GM12873 (cell line): ENCODE data around the gene PLEKHA8.

ENCODE experiments used
- TF ChIP-seq, protein P1 (sequence below): IDR thresholded peaks from 2 replicates; pipeline ENCODE4 v1.5.1; 2012; ENCODE audit warnings: low read depth, mild to moderate bottlenecking, moderate library complexity, low read length, control low read depth; ENCODE audit not compliant: insufficient read depth; ENCODE audit errors: missing control alignments

PLEKHA8 gene, protein sequence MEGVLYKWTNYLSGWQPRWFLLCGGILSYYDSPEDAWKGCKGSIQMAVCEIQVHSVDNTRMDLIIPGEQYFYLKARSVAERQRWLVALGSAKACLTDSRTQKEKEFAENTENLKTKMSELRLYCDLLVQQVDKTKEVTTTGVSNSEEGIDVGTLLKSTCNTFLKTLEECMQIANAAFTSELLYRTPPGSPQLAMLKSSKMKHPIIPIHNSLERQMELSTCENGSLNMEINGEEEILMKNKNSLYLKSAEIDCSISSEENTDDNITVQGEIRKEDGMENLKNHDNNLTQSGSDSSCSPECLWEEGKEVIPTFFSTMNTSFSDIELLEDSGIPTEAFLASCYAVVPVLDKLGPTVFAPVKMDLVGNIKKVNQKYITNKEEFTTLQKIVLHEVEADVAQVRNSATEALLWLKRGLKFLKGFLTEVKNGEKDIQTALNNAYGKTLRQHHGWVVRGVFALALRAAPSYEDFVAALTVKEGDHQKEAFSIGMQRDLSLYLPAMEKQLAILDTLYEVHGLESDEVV

DNA sequence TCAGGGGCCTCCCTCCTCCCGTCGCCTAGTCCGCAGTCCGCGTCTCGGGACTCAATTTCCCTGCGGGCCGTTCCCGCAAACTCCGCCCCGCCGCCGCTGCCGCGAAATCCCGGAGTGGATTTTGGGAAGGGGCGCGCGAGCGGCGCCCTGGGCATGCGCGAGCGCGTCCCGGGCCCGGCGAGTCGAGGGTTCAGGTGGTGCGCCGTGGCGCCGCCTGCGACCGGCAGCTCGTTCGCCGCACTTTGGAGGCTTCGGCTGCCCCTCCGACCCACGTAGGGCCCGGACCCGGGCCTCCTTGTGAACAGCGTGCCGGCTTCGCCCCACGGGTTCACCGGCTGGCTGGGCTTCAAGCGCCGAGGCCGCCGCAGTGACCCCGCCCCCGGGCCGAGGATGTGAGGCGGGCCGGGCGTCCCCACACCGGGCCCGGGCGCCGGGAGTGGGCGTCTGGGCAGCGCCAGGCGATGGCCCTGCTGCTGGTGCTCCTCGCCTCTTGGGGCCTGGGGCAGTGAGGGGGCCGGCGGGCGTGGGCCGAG is at the start of gene PLEKHA8:
Gene PLEKHA8 (plus strand): TSS at position 197 of the 533 bp plus-strand sequence. CDS start 351 bp downstream, outside the sequence.
- TF ChIP-seq, protein P1, sequence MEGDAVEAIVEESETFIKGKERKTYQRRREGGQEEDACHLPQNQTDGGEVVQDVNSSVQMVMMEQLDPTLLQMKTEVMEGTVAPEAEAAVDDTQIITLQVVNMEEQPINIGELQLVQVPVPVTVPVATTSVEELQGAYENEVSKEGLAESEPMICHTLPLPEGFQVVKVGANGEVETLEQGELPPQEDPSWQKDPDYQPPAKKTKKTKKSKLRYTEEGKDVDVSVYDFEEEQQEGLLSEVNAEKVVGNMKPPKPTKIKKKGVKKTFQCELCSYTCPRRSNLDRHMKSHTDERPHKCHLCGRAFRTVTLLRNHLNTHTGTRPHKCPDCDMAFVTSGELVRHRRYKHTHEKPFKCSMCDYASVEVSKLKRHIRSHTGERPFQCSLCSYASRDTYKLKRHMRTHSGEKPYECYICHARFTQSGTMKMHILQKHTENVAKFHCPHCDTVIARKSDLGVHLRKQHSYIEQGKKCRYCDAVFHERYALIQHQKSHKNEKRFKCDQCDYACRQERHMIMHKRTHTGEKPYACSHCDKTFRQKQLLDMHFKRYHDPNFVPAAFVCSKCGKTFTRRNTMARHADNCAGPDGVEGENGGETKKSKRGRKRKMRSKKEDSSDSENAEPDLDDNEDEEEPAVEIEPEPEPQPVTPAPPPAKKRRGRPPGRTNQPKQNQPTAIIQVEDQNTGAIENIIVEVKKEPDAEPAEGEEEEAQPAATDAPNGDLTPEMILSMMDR, result no peak

DNA sequence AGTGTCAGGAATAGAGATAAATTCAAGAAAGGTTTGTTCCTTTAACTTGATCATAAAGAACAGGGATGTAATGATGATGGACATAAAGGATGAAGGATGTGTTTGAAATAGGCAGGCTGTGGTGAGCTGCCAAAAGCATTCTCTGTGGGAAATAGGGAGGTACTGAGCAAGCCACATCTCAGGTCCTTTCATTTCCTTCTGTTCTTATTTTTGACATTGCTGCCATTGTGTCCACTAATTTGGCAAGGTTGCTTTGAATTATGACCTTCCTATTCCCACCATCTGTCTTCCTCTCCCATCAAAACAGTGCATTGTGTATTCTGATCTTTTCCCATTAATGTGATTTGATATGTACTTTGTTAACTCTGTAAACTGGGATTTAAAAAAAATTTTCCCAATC is 48.1 kb upstream of the PLEKHA8 start:
- TF ChIP-seq, protein P1, result no peak

DNA sequence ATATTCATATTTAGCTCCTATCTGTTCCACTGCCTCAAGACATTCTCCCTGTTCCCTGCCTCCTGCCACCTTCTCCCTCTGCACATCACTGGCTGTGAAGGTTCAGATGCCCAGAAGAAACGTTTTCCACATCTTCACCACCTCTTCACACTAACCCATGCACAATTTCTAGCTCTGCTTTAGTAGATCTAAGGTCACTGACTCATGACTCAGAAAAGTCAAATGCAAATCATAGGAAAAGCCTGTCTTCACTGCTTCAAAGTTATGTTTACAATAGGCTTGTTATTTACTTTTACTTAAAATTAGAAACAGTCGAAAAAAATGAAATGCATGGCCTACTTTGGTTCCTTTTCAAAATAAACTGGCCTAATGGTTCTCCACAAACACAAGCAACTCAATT is 41.1 kb upstream of the PLEKHA8 start:
- TF ChIP-seq, protein P1, result no peak

DNA sequence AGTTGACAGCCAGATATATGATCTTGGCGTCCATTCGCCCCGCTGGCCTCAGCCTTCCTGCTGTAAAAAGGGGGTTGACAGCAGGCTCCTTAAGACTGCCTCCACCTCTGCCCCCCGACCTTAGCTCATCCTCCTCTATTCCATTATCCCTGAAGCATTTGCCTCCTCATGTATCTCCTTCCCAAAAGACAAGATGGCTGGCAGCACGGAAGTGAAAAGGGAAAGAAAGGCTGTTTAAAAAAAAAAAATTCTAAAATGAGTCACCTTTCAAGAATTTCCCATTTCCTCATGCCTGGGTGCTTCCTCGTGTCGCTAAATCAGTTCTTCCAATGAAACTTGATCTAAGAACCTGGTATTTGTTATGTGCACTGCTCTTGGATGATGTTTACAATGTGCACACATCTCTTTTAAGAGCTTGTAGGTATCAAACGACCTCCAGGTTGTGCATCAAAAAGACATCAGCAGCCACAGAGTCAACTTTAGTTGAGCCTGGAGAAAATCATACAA is 40.3 kb upstream of the PLEKHA8 start:
- TF ChIP-seq, protein P1, result no peak

DNA sequence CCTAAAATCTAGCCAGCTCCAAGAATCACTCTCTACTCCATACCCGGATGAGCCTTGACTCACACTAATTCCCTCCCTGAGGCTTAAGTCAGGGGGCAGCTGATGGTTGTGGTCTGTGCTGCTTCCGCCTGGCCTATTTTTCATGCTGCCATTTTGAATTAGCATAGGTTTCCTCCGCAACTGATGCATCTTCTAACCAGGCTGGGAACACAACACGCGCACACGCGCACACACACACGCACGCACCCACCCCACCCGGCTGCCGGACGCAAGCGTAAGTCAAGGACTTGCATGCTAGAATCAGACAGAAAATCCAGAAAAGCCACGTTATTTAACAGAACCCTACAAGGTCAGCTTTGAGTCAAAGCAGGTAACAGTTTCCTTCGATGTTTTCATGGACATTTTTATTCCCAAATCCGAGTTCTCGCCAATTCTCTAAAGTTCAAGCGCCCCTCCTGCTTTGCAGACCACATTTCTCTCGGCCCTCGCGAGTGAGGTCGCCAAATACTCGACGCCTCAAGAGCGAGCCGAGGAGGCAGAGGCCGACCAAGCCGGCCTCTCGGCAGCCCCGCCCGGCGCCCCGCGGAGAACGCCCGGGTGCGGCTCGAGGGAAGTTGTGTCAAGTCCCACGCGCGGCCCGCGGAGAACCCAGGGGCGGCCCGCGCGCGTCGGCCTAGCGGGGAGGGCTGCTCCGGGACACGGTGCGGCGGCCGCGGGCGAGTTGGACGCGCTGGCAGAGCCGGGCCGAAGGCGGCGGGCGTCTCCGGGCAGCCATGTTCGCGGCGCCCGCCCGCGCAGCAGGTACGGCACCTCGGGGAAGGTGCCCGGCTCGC is 39.6 kb upstream of the PLEKHA8 start:
- TF ChIP-seq, protein P1, result no peak

DNA sequence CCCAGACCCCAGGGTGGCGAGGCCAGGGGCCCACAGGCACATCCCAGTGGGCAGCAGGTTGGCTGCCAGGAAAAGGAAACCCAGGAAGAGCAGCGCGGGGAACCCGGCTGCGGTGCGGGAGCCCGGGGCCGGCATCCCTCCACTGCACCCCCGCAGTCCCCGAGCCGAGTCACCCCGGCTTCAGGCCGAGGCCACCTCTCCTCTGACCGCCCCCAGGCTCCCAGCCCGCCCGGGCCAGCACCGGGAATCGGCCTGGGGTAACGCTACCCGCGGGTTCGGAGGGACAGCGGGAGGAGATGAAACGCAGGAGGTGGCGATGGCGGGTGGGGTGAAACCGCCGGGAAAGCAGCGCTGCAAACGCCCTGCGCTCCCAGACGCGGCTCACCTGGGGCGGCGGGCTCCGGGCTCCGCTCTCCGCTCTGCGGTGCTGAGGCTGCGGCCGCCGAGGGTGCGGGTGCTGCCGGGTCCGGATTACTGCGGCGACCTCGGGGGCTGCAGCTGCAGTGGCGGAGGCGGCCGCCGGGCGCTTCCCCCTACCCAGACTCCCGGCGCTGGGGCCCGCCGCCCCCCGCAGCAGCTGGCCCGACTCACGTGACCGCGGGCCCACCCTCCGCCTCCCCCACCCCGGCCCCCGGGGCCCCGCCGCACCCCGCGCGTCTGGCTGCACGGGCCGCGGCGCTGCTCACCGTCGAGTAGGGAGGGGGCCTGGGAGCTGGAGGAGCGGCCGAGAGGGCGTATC is 38.8 kb upstream of the PLEKHA8 start, which contains the start of gene SCRN1:
Gene SCRN1 (minus strand): TSS at position 545 of the 739 bp plus-strand sequence. CDS start 20,734 bp downstream, outside the sequence.
- TF ChIP-seq, protein P1, result no peak
